8988T (cell line): Measurements from ENCODE around the gene CHTOP.

Experiments
- DNase-seq: peaks from one replicate; pipeline ENCODE4 v3.0.0; 2011

Gene CHTOP

DNA sequence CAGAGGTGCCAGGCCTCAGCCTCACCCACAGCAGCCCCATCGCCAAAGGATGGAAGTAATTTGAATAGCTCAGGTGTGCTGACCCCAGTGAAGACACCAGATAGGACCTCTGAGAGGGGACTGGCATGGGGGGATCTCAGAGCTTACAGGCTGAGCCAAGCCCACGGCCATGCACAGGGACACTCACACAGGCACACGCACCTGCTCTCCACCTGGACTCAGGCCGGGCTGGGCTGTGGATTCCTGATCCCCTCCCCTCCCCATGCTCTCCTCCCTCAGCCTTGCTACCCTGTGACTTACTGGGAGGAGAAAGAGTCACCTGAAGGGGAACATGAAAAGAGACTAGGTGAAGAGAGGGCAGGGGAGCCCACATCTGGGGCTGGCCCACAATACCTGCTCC is 59.6 kb downstream of the CHTOP start:
- no peak for DNase-seq
